SU-DHL-6 (cell line): ENCODE data around the gene UBAC2.

Source experiments
- H2AFZ ChIP-seq: fragments of 200-600 bp; sonication (generic); 2 replicates; pipeline ENCODE4 v1.6.1; 2014; ENCODE audit warnings: low read depth, mild to moderate bottlenecking, moderate library complexity, mixed read lengths, antibody characterized with exemption, low read length; ENCODE audit not compliant: severe bottlenecking
- H3F3A ChIP-seq: fragments of 200-600 bp; shearing (Covaris generic); 2 replicates; pipeline ENCODE4 v1.6.0; 2016; ENCODE audit warnings: antibody characterized with exemption, mild to moderate bottlenecking; ENCODE audit not compliant: insufficient read depth
- H3K27ac ChIP-seq: fragments of 200-600 bp; sonication (generic); 2 replicates; pipeline ENCODE4 v1.5.1; 2016; ENCODE audit warnings: low read depth, mild to moderate bottlenecking, low read length, moderate library complexity, mixed read lengths
- H3K27me3 ChIP-seq: fragments of 200-600 bp; sonication (generic), shearing (Covaris generic); 2 replicates; pipeline ENCODE4 v1.6.0; 2014; ENCODE audit warnings: mild to moderate bottlenecking, low read length
- H3K36me3 ChIP-seq: fragments of 200-600 bp; sonication (generic); 2 replicates; pipeline ENCODE4 v1.6.1; 2014; ENCODE audit warnings: mild to moderate bottlenecking, low read length, mixed read lengths
- H3K4me2 ChIP-seq: fragments of 300-600, 200-600 bp; shearing (Covaris generic), sonication (generic); 2 replicates; pipeline ENCODE4 v1.6.0; 2014; ENCODE audit warnings: low read length, low read depth, mild to moderate bottlenecking; ENCODE audit not compliant: poor library complexity, severe bottlenecking
- H3K4me3 ChIP-seq: fragments of 200-600 bp; sonication (generic); 2 replicates; pipeline ENCODE4 v1.5.1; 2014; ENCODE audit warnings: antibody characterized with exemption, low read length, mild to moderate bottlenecking, mixed read lengths; ENCODE audit not compliant: insufficient read depth, poor library complexity, severe bottlenecking
- H3K79me2 ChIP-seq: fragments of 200-600 bp; sonication (generic); 2 replicates; pipeline ENCODE4 v1.6.1; 2014; ENCODE audit warnings: mild to moderate bottlenecking, low read length, moderate library complexity; ENCODE audit not compliant: insufficient read depth
- H3K9ac ChIP-seq: fragments of 200-600 bp; sonication (generic); 2 replicates; pipeline ENCODE4 v1.7.0; 2014; ENCODE audit warnings: mild to moderate bottlenecking, low read length
- H3K9me2 ChIP-seq: fragments of 200-600 bp; sonication (generic); replicated peaks from 2 replicates; pipeline ENCODE4 v1.6.1; 2014; ENCODE audit warnings: low read length; ENCODE audit not compliant: insufficient read depth
- H3K9me3 ChIP-seq: fragments of 200-600 bp; sonication (generic); 2 replicates; pipeline ENCODE4 v1.6.1; 2014; ENCODE audit warnings: low read length, mixed read lengths; ENCODE audit not compliant: insufficient read depth
- H4K20me1 ChIP-seq: fragments of 200-600 bp; sonication (generic); 2 replicates; pipeline ENCODE4 v1.6.1; 2014; ENCODE audit warnings: low read depth, mild to moderate bottlenecking, antibody characterized with exemption, low read length, moderate library complexity, mixed read lengths
- EZH2phosphoT487 ChIP-seq: fragments of 200-600 bp; sonication (generic), shearing (Covaris generic); conservative IDR thresholded peaks from 2 replicates; pipeline ENCODE4 v1.6.1; 2018; ENCODE audit warnings: mild to moderate bottlenecking, antibody characterized with exemption, low read length, moderate library complexity, mixed read lengths
- TF ChIP-seq, protein P1 (sequence below): fragments of 200-600 bp; sonication (generic); IDR thresholded peaks from one replicate; pipeline ENCODE4 v1.5.1; 2017; ENCODE audit warnings: antibody characterized with exemption, mild to moderate bottlenecking, low read length, moderate library complexity; ENCODE audit not compliant: insufficient read depth, poor library complexity, severe bottlenecking

The UBAC2 gene

DNA sequence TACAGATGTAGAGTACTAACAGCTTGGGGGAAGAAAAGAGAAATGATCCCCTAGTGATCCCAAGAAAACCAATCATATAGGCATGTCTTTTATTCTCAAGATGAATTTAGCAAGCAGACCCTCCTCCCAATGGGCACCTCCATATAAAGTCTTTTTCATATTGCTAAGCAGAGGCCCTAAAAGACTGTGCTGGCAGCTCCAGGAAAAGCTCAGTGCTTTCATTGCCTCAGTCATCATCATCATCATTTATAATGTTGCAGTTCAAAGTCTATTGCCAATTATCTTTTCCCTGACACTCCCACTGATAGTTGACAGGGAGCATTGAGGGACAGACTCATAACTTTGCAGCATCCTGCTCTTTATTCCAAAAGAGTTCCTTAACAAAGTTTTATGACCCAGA lies 93.5 kb downstream of the UBAC2 start:
- Histone ChIP-seq H3K27me3 (no peaks in the 10 kb centered on the region), H3K4me2 (no peak overlapping the region), H2AFZ (no peak overlapping the region), H4K20me1 (peaks cover 3% of the 10 kb centered on the region), H3K79me2 (no peaks in the 10 kb centered on the region), H3K36me3 (no peaks in the 10 kb centered on the region), H3F3A (no peaks in the 10 kb centered on the region), H3K9me3 (no peaks in the 10 kb centered on the region), H3K4me3 (no peak overlapping the region), H3K9me2 (no peaks in the 10 kb centered on the region), H3K27ac (no peak overlapping the region), H3K9ac (no peak overlapping the region)
- TF ChIP-seq, protein P1, sequence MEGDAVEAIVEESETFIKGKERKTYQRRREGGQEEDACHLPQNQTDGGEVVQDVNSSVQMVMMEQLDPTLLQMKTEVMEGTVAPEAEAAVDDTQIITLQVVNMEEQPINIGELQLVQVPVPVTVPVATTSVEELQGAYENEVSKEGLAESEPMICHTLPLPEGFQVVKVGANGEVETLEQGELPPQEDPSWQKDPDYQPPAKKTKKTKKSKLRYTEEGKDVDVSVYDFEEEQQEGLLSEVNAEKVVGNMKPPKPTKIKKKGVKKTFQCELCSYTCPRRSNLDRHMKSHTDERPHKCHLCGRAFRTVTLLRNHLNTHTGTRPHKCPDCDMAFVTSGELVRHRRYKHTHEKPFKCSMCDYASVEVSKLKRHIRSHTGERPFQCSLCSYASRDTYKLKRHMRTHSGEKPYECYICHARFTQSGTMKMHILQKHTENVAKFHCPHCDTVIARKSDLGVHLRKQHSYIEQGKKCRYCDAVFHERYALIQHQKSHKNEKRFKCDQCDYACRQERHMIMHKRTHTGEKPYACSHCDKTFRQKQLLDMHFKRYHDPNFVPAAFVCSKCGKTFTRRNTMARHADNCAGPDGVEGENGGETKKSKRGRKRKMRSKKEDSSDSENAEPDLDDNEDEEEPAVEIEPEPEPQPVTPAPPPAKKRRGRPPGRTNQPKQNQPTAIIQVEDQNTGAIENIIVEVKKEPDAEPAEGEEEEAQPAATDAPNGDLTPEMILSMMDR: no peak
- no peak for TF ChIP-seq EZH2phosphoT487

DNA sequence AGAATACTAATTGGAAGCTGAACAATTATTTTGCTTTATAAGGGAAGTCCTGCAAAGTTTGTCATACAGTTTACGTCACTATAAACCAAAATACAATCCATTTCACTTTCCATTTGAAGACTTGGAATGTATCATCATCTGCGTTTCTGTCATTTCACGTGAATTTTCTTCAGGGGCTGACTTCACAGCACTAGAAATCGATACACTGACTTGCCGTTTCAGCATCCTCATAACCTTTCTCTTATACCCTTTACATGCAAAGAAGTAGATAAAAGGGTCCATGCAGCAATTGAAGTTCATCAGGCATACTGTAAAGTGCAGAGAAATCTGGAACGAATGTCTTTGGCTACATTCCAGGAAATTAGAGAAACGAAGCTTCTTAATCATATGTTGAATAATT lies 94.3 kb downstream of the UBAC2 start:
- H3K9me3 ChIP-seq: no peaks in the 10 kb centered on the region
- H3K9ac ChIP-seq: no peak overlapping the region
- H3K79me2 ChIP-seq: no peaks in the 10 kb centered on the region
- TF ChIP-seq, protein P1: no peak
- no peak for TF ChIP-seq EZH2phosphoT487
- H4K20me1 ChIP-seq: peaks cover 4% of the 10 kb centered on the region
- no peaks in the 10 kb centered on the region for H3K36me3 ChIP-seq
- no peak overlapping the region for H3K27ac ChIP-seq
- H2AFZ ChIP-seq: no peak overlapping the region
- no peak overlapping the region for H3K4me2 ChIP-seq
- no peak overlapping the region for H3K4me3 ChIP-seq
- no peaks in the 10 kb centered on the region for H3K9me2 ChIP-seq
- H3K27me3 ChIP-seq: no peaks in the 10 kb centered on the region
- no peaks in the 10 kb centered on the region for H3F3A ChIP-seq

DNA sequence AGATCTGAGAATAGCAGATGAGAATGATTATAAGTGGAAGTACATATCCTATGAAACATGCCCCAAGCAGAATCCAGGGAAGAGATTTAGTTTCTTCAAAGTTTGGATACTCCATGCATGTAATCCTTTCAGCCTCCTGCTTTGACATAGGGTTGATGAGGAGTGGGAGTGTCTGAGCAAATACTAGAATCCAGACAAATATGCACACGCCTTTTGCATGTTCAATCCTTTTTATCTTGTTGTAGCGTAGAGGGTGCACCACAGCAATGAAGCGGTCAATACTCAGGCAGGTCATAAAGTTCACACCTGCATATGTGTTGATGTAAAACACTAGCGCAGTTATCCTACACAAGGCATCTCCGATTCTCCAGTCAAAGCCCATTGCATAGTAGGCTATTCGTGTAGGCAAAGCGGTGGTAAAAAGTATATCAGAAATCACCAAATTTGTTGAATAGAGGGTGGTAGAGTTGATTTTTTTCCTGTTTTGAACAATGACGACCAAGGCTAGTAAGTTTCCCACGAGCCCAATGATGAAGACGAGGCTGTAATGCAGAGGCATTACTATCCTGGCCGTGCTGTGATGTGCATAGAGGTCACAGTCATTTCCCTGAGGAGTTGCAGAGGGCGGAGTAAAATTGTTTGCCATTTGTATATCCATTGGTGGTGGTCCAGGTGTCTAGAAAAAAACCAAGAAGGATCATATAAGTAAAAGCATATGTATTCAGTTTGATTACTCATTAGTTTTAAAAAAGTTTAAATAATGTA lies 95.0 kb downstream of the UBAC2 start:
- H3F3A ChIP-seq: no peaks in the 10 kb centered on the region
- H3K79me2 ChIP-seq: no peaks in the 10 kb centered on the region
- H3K27ac ChIP-seq: no peak overlapping the region
- no peak for TF ChIP-seq EZH2phosphoT487
- TF ChIP-seq, protein P1: no peak
- no peaks in the 10 kb centered on the region for H3K9me3 ChIP-seq
- no peaks in the 10 kb centered on the region for H3K9me2 ChIP-seq
- H3K4me2 ChIP-seq: no peak overlapping the region
- H3K27me3 ChIP-seq: no peaks in the 10 kb centered on the region
- no peaks in the 10 kb centered on the region for H3K36me3 ChIP-seq
- H3K9ac ChIP-seq: no peak overlapping the region
- H3K4me3 ChIP-seq: no peak overlapping the region
- peaks cover 4% of the 10 kb centered on the region for H4K20me1 ChIP-seq
- no peak overlapping the region for H2AFZ ChIP-seq
